Endodermal cell (in vitro differentiated cells): ENCODE results near the gene FKBP1B. TPM values are rescaled to one million over a fixed set of nuclear protein-coding genes. Genes with fewer than 3 reads are reported as not detected.

Source experiments
- DNase-seq: peaks from one replicate; pipeline ENCODE4 v3.0.0-alpha.2; 2017
- H3K27ac ChIP-seq: 2 replicates; pipeline ENCODE4 v1.5.1; 2013; ENCODE audit warnings: mild to moderate bottlenecking, low read depth, low read length, moderate library complexity
- H3K27me3 ChIP-seq: 2 replicates; pipeline ENCODE4 v1.6.1; 2013; ENCODE audit warnings: mild to moderate bottlenecking, low read length, moderate library complexity; ENCODE audit not compliant: insufficient read depth, control insufficient read depth, poor library complexity, severe bottlenecking
- H3K36me3 ChIP-seq: 2 replicates; pipeline ENCODE4 v1.7.0; 2013; ENCODE audit warnings: mild to moderate bottlenecking, low read length, moderate library complexity; ENCODE audit not compliant: control insufficient read depth, insufficient read depth
- H3K4me1 ChIP-seq: one replicate; pipeline ENCODE4 v1.7.0; 2013; ENCODE audit warnings: low read length; ENCODE audit not compliant: control insufficient read depth, insufficient read depth
- H3K4me3 ChIP-seq: 2 replicates; pipeline ENCODE4 v1.5.1; 2013; ENCODE audit warnings: mild to moderate bottlenecking, low read length, moderate library complexity
- H3K9ac ChIP-seq: 2 replicates; pipeline ENCODE4 v1.6.1; 2013; ENCODE audit warnings: mild to moderate bottlenecking, low read length, moderate library complexity; ENCODE audit not compliant: poor library complexity, severe bottlenecking; ENCODE audit errors: extremely low read depth
- H3K9me3 ChIP-seq: 2 replicates; pipeline ENCODE4 v1.6.1; 2013; ENCODE audit warnings: mild to moderate bottlenecking, low read length, moderate library complexity; ENCODE audit not compliant: control insufficient read depth
- H3K27ac Mint-ChIP-seq: 2 replicates; pipeline ENCODE4 v1.8.0; 2020; ENCODE audit warnings: mixed read lengths
- H3K27me3 Mint-ChIP-seq: 2 replicates; pipeline ENCODE4 v1.8.0; 2021; ENCODE audit warnings: mild to moderate bottlenecking, mixed read lengths; ENCODE audit not compliant: insufficient read depth
- H3K36me3 Mint-ChIP-seq: 2 replicates; pipeline ENCODE4 v1.8.0; 2020; ENCODE audit warnings: low read depth, mixed read lengths
- H3K4me1 Mint-ChIP-seq: 2 replicates; pipeline ENCODE4 v1.8.0; 2020; ENCODE audit warnings: mixed read lengths
- H3K4me3 Mint-ChIP-seq: 2 replicates; pipeline ENCODE4 v1.8.0; 2020; ENCODE audit warnings: mild to moderate bottlenecking, moderate library complexity, mixed read lengths
- H3K9me3 Mint-ChIP-seq: 2 replicates; pipeline ENCODE4 v1.8.0; 2020; ENCODE audit warnings: mild to moderate bottlenecking, mixed read lengths
- CTCF ChIP-seq: fragments of 200-600 bp; sonication (generic); conservative IDR thresholded peaks from 2 replicates; pipeline ENCODE4 v1.5.0; 2021; ENCODE audit warnings: antibody characterized with exemption, mild to moderate bottlenecking
- WGBS, 2 experiments: methylation state at CpG; one replicate each; pipeline versions ENCODE4 v1.1.5 to v1.1.7; 2013; ENCODE audit warnings: missing lambda C conversion rate in 2 of 2, mixed read lengths in 1 of 2; ENCODE audit not compliant: insufficient coverage in 1 of 2, insufficient read length in 1 of 2; 5-methylcytosine and 5-hydroxymethylcytosine counted together
- total RNA-seq, 2 donors: library from RNA; stranded (reverse); fragmentation: NEBNext Ultra II Directional in 1 of 2; extraction: Animal tissue kit (Norgen Biotek cat#: 25700) in 1 of 2; gene quantifications; 2 replicates in 1 of 2; 3 replicates in 1 of 2; pipeline ENCODE4 v1.2.1, GENCODE V29; 2021

FKBP1B gene
- total RNA-seq, 2 donors from 2014 or later: 35.3 to 39.0 TPM

- peak overlapping the region; percentile 89 for H3K4me3 Mint-ChIP-seq
- no peak overlapping the region for H3K27ac ChIP-seq
- no peaks in the 10 kb centered on the region for H3K27me3 Mint-ChIP-seq
- H3K36me3 ChIP-seq: peaks cover 34% of the 10 kb centered on the region
- H3K9me3 ChIP-seq: no peaks in the 10 kb centered on the region
- H3K9me3 Mint-ChIP-seq: no peaks in the 10 kb centered on the region
- H3K9ac ChIP-seq: no peak overlapping the region
- no peak for TF ChIP-seq CTCF
- peaks cover 24% of the 10 kb centered on the region for H3K36me3 Mint-ChIP-seq
- 47 to 73% methylated on average over 6 to 9 of the region's 9 CpGs for WGBS, 2 experiments
- H3K4me1 Mint-ChIP-seq: peaks cover 14% of the 10 kb centered on the region
- no peak for DNase-seq
- H3K27ac Mint-ChIP-seq: peak overlapping the region; percentile 82
- no peaks in the 10 kb centered on the region for H3K27me3 ChIP-seq
- no peaks in the 10 kb centered on the region for H3K4me1 ChIP-seq
- H3K4me3 ChIP-seq: peak overlapping the region; percentile 92
These were observed 28.0 kb downstream of the FKBP1B start for GRCh38 chr2:24077535-24077877.

GRCh38 chr2:24077879-24078278, 28.3 kb downstream of the FKBP1B start:
- no peaks in the 10 kb centered on the region for H3K27me3 Mint-ChIP-seq
- Histone ChIP-seq H3K9ac (no peak overlapping the region), H3K9me3 (no peaks in the 10 kb centered on the region), H3K27me3 (no peaks in the 10 kb centered on the region), H3K27ac (no peak overlapping the region), H3K36me3 (peaks cover 33% of the 10 kb centered on the region), H3K4me1 (no peaks in the 10 kb centered on the region), H3K4me3 (peak overlapping the region; percentile 92)
- H3K27ac Mint-ChIP-seq: no peak overlapping the region
- H3K4me1 Mint-ChIP-seq: peaks cover 14% of the 10 kb centered on the region
- no peak for DNase-seq
- WGBS, 2 experiments: 88% methylated on average over 2 of the region's 2 CpGs; no CpG with 5 or more reads in 1 of the 2 experiments
- peaks cover 23% of the 10 kb centered on the region for H3K36me3 Mint-ChIP-seq
- TF ChIP-seq CTCF: no peak
- peak overlapping the region; percentile 89 for H3K4me3 Mint-ChIP-seq
- H3K9me3 Mint-ChIP-seq: no peaks in the 10 kb centered on the region

GRCh38 chr2:24080701-24081100, 31.2 kb downstream of the FKBP1B start:
- Histone ChIP-seq H3K9ac (no peak overlapping the region), H3K36me3 (peaks cover 19% of the 10 kb centered on the region), H3K4me1 (no peaks in the 10 kb centered on the region), H3K27me3 (no peaks in the 10 kb centered on the region), H3K9me3 (no peaks in the 10 kb centered on the region), H3K27ac (no peak overlapping the region), H3K4me3 (no peak overlapping the region)
- Mint-ChIP-seq H3K9me3 (no peaks in the 10 kb centered on the region), H3K36me3 (peaks cover 17% of the 10 kb centered on the region), H3K4me3 (no peak overlapping the region), H3K27me3 (no peaks in the 10 kb centered on the region), H3K4me1 (peaks cover 13% of the 10 kb centered on the region), H3K27ac (no peak overlapping the region)
- TF ChIP-seq CTCF: no peak
- DNase-seq: no peak
- 92 to 100% methylated on average over 2 of the region's 2 CpGs for WGBS, 2 experiments
